Smooth muscle cell (in vitro differentiated cells): ENCODE data around the gene ERICH4. TPM values are rescaled to one million over a fixed set of nuclear protein-coding genes. Genes with fewer than 3 reads are reported as not detected.

Experiments used
- DNase-seq: peaks from one replicate; lab custom pipeline; 2025; ENCODE audit not compliant: unreplicated experiment; lab: John Stamatoyannopoulos, UW
- H2AFZ ChIP-seq: fragments of 200-600 bp; sonication (generic); 2 replicates; pipeline ENCODE4 v1.6.0; 2016; ENCODE audit warnings: antibody characterized with exemption, low read depth, mild to moderate bottlenecking
- H3F3A ChIP-seq: fragments of 200-600 bp; sonication (generic); 2 replicates; pipeline ENCODE4 v1.6.0; 2017; ENCODE audit warnings: antibody characterized with exemption, low read depth
- H3K27ac ChIP-seq: fragments of 200-600 bp; sonication (generic); 2 replicates; pipeline ENCODE4 v1.5.1; 2016; ENCODE audit warnings: low read depth, mild to moderate bottlenecking
- H3K27me3 ChIP-seq: fragments of 200-600 bp; sonication (generic); 2 replicates; pipeline ENCODE4 v1.6.1; 2016; ENCODE audit warnings: low read depth, mild to moderate bottlenecking
- H3K36me3 ChIP-seq: fragments of 200-600 bp; sonication (generic); 2 replicates; pipeline ENCODE4 v1.5.1; 2016; ENCODE audit warnings: low read depth
- H3K4me1 ChIP-seq: fragments of 200-600 bp; sonication (generic); 2 replicates; pipeline ENCODE4 v1.5.1; 2016; ENCODE audit warnings: low read depth
- H3K4me2 ChIP-seq: fragments of 200-600 bp; sonication (generic); 2 replicates; pipeline ENCODE4 v1.6.0; 2016; ENCODE audit warnings: mild to moderate bottlenecking
- H3K4me3 ChIP-seq: fragments of 200-600 bp; sonication (generic); 2 replicates; pipeline ENCODE4 v1.5.1; 2016; ENCODE audit warnings: mild to moderate bottlenecking
- H3K79me2 ChIP-seq: fragments of 200-600 bp; sonication (generic); 2 replicates; pipeline ENCODE4 v1.6.0; 2016; ENCODE audit warnings: low read depth, mild to moderate bottlenecking
- H3K9ac ChIP-seq: fragments of 200-600 bp; sonication (generic); 2 replicates; pipeline ENCODE4 v1.6.0; 2016; ENCODE audit warnings: low read depth
- H3K9me3 ChIP-seq: fragments of 200-600 bp; sonication (generic); replicated peaks from 2 replicates; pipeline ENCODE4 v1.5.1; 2016; ENCODE audit warnings: low read depth
- H4K20me1 ChIP-seq: fragments of 200-600 bp; sonication (generic); 2 replicates; pipeline ENCODE4 v1.6.0; 2016; ENCODE audit warnings: low read depth
- CTCF ChIP-seq: fragments of 200-600 bp; sonication (generic); IDR thresholded peaks from 2 replicates; pipeline ENCODE4 v1.5.1; 2017; ENCODE audit warnings: borderline replicate concordance, mild to moderate bottlenecking, antibody characterized with exemption; ENCODE audit not compliant: insufficient read depth, poor library complexity, severe bottlenecking
- WGBS: methylation state at CpG from one replicate; pipeline ENCODE4 v1.1.7; 2016; ENCODE audit warnings: low lambda C conversion rate; 5-methylcytosine and 5-hydroxymethylcytosine counted together
- polyA plus RNA-seq: library from polyadenylated mRNA; unstranded; fragments of >200 nt; fragmentation: Nextera tagmentation; extraction: Ambion mirVana; gene quantifications from 2 replicates; pipeline ENCODE4 v1.2.1, GENCODE V29; 2016
- total RNA-seq: library from RNA; depleted of rRNA; stranded (reverse); fragments of >200 nt; gene quantifications from 2 replicates; pipeline ENCODE4 v1.2.3, GENCODE V29; 2014

ERICH4 gene
- total and polyA plus RNA-seq, 2 experiments from 2014 or later, result not detected

GRCh38 chr19:41425174-41426115, 17.5 kb upstream of the ERICH4 start:
- no peak overlapping the region for H3K4me3 ChIP-seq
- no peak for TF ChIP-seq CTCF
- H3K4me2 ChIP-seq, result no peak overlapping the region
- H2AFZ ChIP-seq, result no peak overlapping the region
- 97% methylated on average over 28 of the region's 28 CpGs for WGBS
- no peak overlapping the region for H3K27ac ChIP-seq
- H4K20me1 ChIP-seq, result no peaks in the 10 kb centered on the region
- H3K36me3 ChIP-seq, result no peaks in the 10 kb centered on the region
- no peak overlapping the region for H3K9ac ChIP-seq
- peaks cover 6% of the 10 kb centered on the region for H3K4me1 ChIP-seq
- H3K79me2 ChIP-seq, result no peaks in the 10 kb centered on the region
- DNase-seq, result no peak
- H3K9me3 ChIP-seq, result no peaks in the 10 kb centered on the region
- H3K27me3 ChIP-seq, result no peaks in the 10 kb centered on the region
- H3F3A ChIP-seq, result no peaks in the 10 kb centered on the region

GRCh38 chr19:41426116-41426841, 16.7 kb upstream of the ERICH4 start:
- peak overlapping the region; percentile 67 for H3K4me3 ChIP-seq
- no peaks in the 10 kb centered on the region for H3K79me2 ChIP-seq
- peaks cover 6% of the 10 kb centered on the region for H3K4me1 ChIP-seq
- H3K4me2 ChIP-seq, result peak overlapping the region; percentile 98
- no peak overlapping the region for H2AFZ ChIP-seq
- WGBS, result 92% methylated on average over 36 of the region's 36 CpGs
- TF ChIP-seq CTCF, result no peak
- no peaks in the 10 kb centered on the region for H3K27me3 ChIP-seq
- no peak for DNase-seq
- no peaks in the 10 kb centered on the region for H4K20me1 ChIP-seq
- no peaks in the 10 kb centered on the region for H3K36me3 ChIP-seq
- H3F3A ChIP-seq, result no peaks in the 10 kb centered on the region
- no peak overlapping the region for H3K27ac ChIP-seq
- H3K9ac ChIP-seq, result peak overlapping the region; percentile 73
- no peaks in the 10 kb centered on the region for H3K9me3 ChIP-seq

GRCh38 chr19:41426952-41427646, 15.9 kb upstream of the ERICH4 start, which contains the start of gene B3GNT8:
Gene B3GNT8 (minus strand): TSS chr19:41427374. CDS start chr19:41426778, 596 bp downstream.
- Histone ChIP-seq H3K9me3 (no peaks in the 10 kb centered on the region), H3K27ac (peak within 1 kb of the TSS; percentile 54), H3F3A (no peaks in the 10 kb centered on the region), H3K79me2 (no peaks in the 10 kb centered on the region), H3K4me1 (peaks cover 6% of the 10 kb centered on the region), H3K4me2 (peak within 1 kb of the TSS; percentile 98), H3K4me3 (peak within 1 kb of the TSS; percentile 67), H4K20me1 (no peaks in the 10 kb centered on the region), H3K36me3 (no peaks in the 10 kb centered on the region), H3K9ac (peak within 1 kb of the TSS; percentile 73), H3K27me3 (no peaks in the 10 kb centered on the region), H2AFZ (no peak within 1 kb of the TSS)
- no peak for TF ChIP-seq CTCF
- peak; percentile 46 for DNase-seq
- 12% methylated on average over 15 of the region's 19 CpGs for WGBS
